ENCODE results near the gene HHLA2. TPM values are rescaled to one million over a fixed set of nuclear protein-coding genes. Genes with fewer than 3 reads are reported as not detected.
"Not testable (repeated sequence)": the region's sequence is repeated elsewhere in the genome, so short reads cannot be mapped to it uniquely, and the experiment has no call there.

HHLA2 gene
- total RNA-seq, 3 donors from 2014 or later (not counting 1 experiment from before 2014, with no cell fraction given): 0.09 TPM; not detected in 2

GRCh38 chr3:108271626-108272025 is 24.7 kb upstream of the HHLA2 start:
- Mint-ChIP-seq H3K27ac (no peak overlapping the region), H3K36me3 (no peaks in the 10 kb centered on the region), H3K4me1 (peaks cover 0 to 6% of the 10 kb centered on the region in 2 donors), H3K27me3 (ENCODE audit: low read depth in 2 of 2) (no peaks in the 10 kb centered on the region), H3K4me3 (no peak overlapping the region), H3K9me3 (no peaks in the 10 kb centered on the region)
- Histone ChIP-seq H3K27me3 (ENCODE audit: control insufficient read depth, insufficient read depth, low read length) (no peaks in the 10 kb centered on the region), H3K4me1 (ENCODE audit: control insufficient read depth, insufficient read depth, low read length) (no peaks in the 10 kb centered on the region), H3K27ac (ENCODE audit: low read length) (no peak overlapping the region), H3K4me3 (ENCODE audit: low read length) (no peak overlapping the region), H3K36me3 (ENCODE audit: control insufficient read depth, insufficient read depth, low read length) (no peaks in the 10 kb centered on the region), H3K9me3 (ENCODE audit: control insufficient read depth, insufficient read depth, low read length) (no peaks in the 10 kb centered on the region)
- DNase-seq (no peak), ATAC-seq (no peak)
- 50% methylated on average over 2 of the region's 2 CpGs for WGBS (ENCODE audit: insufficient coverage)
- intact Hi-C loops (cut with micrococcal nuclease): no loop called here
- TF ChIP-seq CTCF (IDR thresholded peaks at IDR 0.05): no peak

DNA sequence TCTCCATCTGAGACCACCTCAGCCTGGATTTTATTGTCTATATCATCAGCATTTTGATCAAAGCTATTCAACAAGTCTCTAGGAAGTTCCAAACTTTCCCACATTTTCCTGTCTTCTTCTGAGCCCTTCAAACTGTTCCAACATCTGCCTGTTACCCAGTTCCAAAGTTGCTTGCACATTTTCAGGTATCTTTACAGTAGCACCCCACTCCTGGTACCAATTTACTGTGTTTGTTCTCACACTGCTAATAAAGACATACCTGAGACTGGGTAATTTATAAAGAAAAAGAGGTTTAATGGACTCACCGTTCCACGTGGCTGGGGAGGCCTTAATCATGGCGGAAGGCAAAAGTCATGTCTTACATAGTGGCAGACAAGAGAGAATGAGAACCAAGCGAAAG is 17.3 kb upstream of the HHLA2 start:
- peaks cover 20% of the 10 kb centered on the region for H3K36me3 Mint-ChIP-seq
- H3K4me3 ChIP-seq (ENCODE audit: low read length); ATAC-seq; H3K27me3 Mint-ChIP-seq (ENCODE audit: low read depth in 2 of 2); H3K9me3 Mint-ChIP-seq; H3K27ac Mint-ChIP-seq; H3K36me3 ChIP-seq (ENCODE audit: control insufficient read depth, insufficient read depth, low read length); H3K4me1 ChIP-seq (ENCODE audit: control insufficient read depth, insufficient read depth, low read length); H3K4me3 Mint-ChIP-seq; H3K4me1 Mint-ChIP-seq; H3K27ac ChIP-seq (ENCODE audit: low read length); H3K27me3 ChIP-seq (ENCODE audit: control insufficient read depth, insufficient read depth, low read length); DNase-seq; intact Hi-C loops (cut with micrococcal nuclease): not testable (repeated sequence)
- 84% methylated on average over 4 of the region's 4 CpGs for WGBS (ENCODE audit: insufficient coverage)
- H3K9me3 ChIP-seq (ENCODE audit: control insufficient read depth, insufficient read depth, low read length): peaks cover 16% of the 10 kb centered on the region

DNA sequence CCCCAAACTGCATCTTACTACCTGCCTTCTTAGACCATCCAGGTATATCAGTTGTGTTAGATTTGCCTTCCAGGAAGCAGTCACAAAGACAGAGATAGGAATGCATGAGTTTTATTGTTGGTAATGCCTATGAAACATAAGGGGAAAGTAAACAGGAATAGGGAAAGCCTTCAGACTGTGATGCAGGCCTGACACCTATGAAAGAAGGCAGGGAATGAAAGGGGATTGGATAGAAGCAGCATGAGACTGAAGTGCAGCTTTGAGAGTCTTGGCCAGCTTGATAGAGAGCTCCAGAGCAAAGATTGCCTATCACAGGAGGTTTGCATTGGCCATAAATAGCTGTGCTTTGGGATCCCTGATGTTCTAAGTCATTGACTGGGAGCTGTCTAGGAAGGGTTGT is 15.9 kb upstream of the HHLA2 start:
- Mint-ChIP-seq H3K9me3 (peaks cover 8 to 10% of the 10 kb centered on the region in 2 donors), H3K36me3 (peaks cover 20% of the 10 kb centered on the region), H3K27me3 (ENCODE audit: low read depth in 2 of 2) (peaks cover 0 to 2% of the 10 kb centered on the region in 2 donors), H3K4me3 (no peak overlapping the region), H3K4me1 (no peaks in the 10 kb centered on the region), H3K27ac (no peak overlapping the region)
- Histone ChIP-seq H3K27me3 (ENCODE audit: control insufficient read depth, insufficient read depth, low read length) (no peaks in the 10 kb centered on the region), H3K27ac (ENCODE audit: low read length) (no peak overlapping the region), H3K4me3 (ENCODE audit: low read length) (no peak overlapping the region), H3K9me3 (ENCODE audit: control insufficient read depth, insufficient read depth, low read length) (peaks cover 16% of the 10 kb centered on the region), H3K4me1 (ENCODE audit: control insufficient read depth, insufficient read depth, low read length) (no peaks in the 10 kb centered on the region), H3K36me3 (ENCODE audit: control insufficient read depth, insufficient read depth, low read length) (no peaks in the 10 kb centered on the region)
- intact Hi-C loops (cut with micrococcal nuclease): no loop called here
- no peak for ATAC-seq
- TF ChIP-seq CTCF (IDR thresholded peaks at IDR 0.05): no peak
- no peak for DNase-seq

DNA sequence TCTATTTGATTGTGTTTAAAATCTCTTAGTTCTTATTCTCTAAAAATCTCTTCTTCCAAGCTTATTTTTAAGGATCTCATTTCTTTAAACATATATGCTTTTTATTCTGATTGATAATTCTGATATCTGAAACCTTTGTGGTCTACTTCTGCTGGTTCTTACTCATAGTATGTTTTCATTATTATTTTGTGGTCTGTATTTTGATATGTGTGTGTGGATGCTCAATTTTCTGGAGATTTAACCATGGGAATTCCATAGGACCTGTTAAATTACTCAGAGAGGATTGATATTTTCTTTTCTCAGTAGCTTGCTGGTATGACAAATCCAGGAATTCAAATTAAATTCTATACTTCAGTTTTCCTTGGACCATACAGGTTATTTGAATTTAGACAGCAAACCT is 14.7 kb upstream of the HHLA2 start:
- Histone ChIP-seq H3K36me3 (ENCODE audit: control insufficient read depth, insufficient read depth, low read length) (no peaks in the 10 kb centered on the region), H3K4me3 (ENCODE audit: low read length) (no peak overlapping the region), H3K27me3 (ENCODE audit: control insufficient read depth, insufficient read depth, low read length) (no peaks in the 10 kb centered on the region), H3K27ac (ENCODE audit: low read length) (no peak overlapping the region), H3K4me1 (ENCODE audit: control insufficient read depth, insufficient read depth, low read length) (no peaks in the 10 kb centered on the region), H3K9me3 (ENCODE audit: control insufficient read depth, insufficient read depth, low read length) (peaks cover 16% of the 10 kb centered on the region)
- intact Hi-C loops (cut with micrococcal nuclease): no loop called here
- H3K27ac Mint-ChIP-seq: no peak overlapping the region
- H3K36me3 Mint-ChIP-seq: peaks cover 20% of the 10 kb centered on the region
- H3K9me3 Mint-ChIP-seq: peaks cover 8 to 10% of the 10 kb centered on the region in 2 donors
- DNase-seq (no peak), ATAC-seq (no peak)
- TF ChIP-seq CTCF (IDR thresholded peaks at IDR 0.05): no peak
- peaks cover 0 to 2% of the 10 kb centered on the region in 2 donors for H3K27me3 Mint-ChIP-seq (ENCODE audit: low read depth in 2 of 2)
- no peak overlapping the region for H3K4me3 Mint-ChIP-seq
- no peaks in the 10 kb centered on the region for H3K4me1 Mint-ChIP-seq
